CD4-positive, alpha-beta T cell treated with Interleukin-10 for 1 hour (primary cell): ENCODE results near the gene SYS1.

Experiments
- DNase-seq: peaks from one replicate; pipeline ENCODE4 v3.0.0-alpha.2; 2020

SYS1 gene

GRCh38 chr20:45392733-45393132, 29.8 kb downstream of the SYS1 start:
- DNase-seq: no peak

GRCh38 chr20:45394221-45395113, 31.5 kb downstream of the SYS1 start:
- DNase-seq: no peak

- no peak for DNase-seq
Observed at GRCh38 chr20:45395114-45395415, 32.1 kb downstream of the SYS1 start.

- no peak for DNase-seq
Observed at GRCh38 chr20:45399018-45399417, 36.1 kb downstream of the SYS1 start.

- no peak for DNase-seq
Observed at GRCh38 chr20:45400346-45401031, 37.5 kb downstream of the SYS1 start.

- DNase-seq: no peak
Observed at GRCh38 chr20:45402946-45403345, 40.0 kb downstream of the SYS1 start.

- no peak for DNase-seq
Observed at GRCh38 chr20:45404438-45404837, 41.5 kb downstream of the SYS1 start.

GRCh38 chr20:45405571-45406259, 42.8 kb downstream of the SYS1 start:
- DNase-seq: peak; percentile 14

GRCh38 chr20:45406260-45407066, 43.5 kb downstream of the SYS1 start:
- peak; percentile 35 for DNase-seq

- DNase-seq: no peak
Observed at GRCh38 chr20:45407067-45407745, 44.2 kb downstream of the SYS1 start.

- DNase-seq: no peak
Observed at GRCh38 chr20:45407783-45408645, 45.1 kb downstream of the SYS1 start, which contains the start of gene DBNDD2. Gene DBNDD2 (plus strand): TSS chr20:45408289. CDS start chr20:45408468, 179 bp downstream.

- DNase-seq: no peak
Observed at GRCh38 chr20:45408646-45409213, 45.8 kb downstream of the SYS1 start.

GRCh38 chr20:45409521-45410272, 46.7 kb downstream of the SYS1 start:
- DNase-seq: no peak

- DNase-seq: no peak
Observed at GRCh38 chr20:45410887-45411286, 47.9 kb downstream of the SYS1 start.

- DNase-seq: no peak
Observed at GRCh38 chr20:45412653-45413052, 49.7 kb downstream of the SYS1 start.

GRCh38 chr20:45413479-45413878, 50.5 kb downstream of the SYS1 start:
- no peak for DNase-seq

GRCh38 chr20:45415822-45416637, 53.1 kb downstream of the SYS1 start, which contains the start of gene PIGT:
Gene PIGT (plus strand): TSS chr20:45416141. CDS start chr20:45416157, 16 bp downstream.
- DNase-seq: peak; percentile 91

- no peak for DNase-seq
Observed at GRCh38 chr20:45416917-45417316, 54.0 kb downstream of the SYS1 start.
